Lower leg skin (tissue), 4 donors: ENCODE measurements around the gene PCDHGA4. TPM values are rescaled to one million over a fixed set of nuclear protein-coding genes. Genes with fewer than 3 reads are reported as not detected.
A peak's percentile ranks its signal among the peaks of the same experiment; 100 is the strongest.
"Not testable (repeated sequence)": the region's sequence is repeated elsewhere in the genome, so short reads cannot be mapped to it uniquely, and the experiment has no call there.

Source experiments
- DNase-seq, 2 donors: peaks; one replicate each; pipeline ENCODE4 v3.0.0-alpha.2; 2019; ENCODE audit warnings: low spot score in 2 of 2
- H3K4me3 ChIP-seq: fragments of 200-600 bp; sonication (generic); 2 replicates; pipeline ENCODE4 v1.5.1; 2017; ENCODE audit warnings: mild to moderate bottlenecking, low read depth; ENCODE audit not compliant: poor library complexity, severe bottlenecking
- CTCF ChIP-seq, 3 donors: fragments of 450-650 bp; IDR thresholded peaks; one replicate each; pipeline ENCODE4 v1.5.1; 2016; ENCODE audit warnings: antibody characterized with exemption in 3 of 3, mild to moderate bottlenecking in 3 of 3, moderate library complexity in 2 of 3
- POLR2A ChIP-seq, 2 donors: fragments of 450-650 bp; IDR thresholded peaks; one replicate each; pipeline ENCODE4 v1.6.1; 2016 to 2017; ENCODE audit warnings: antibody characterized with exemption in 2 of 2, mild to moderate bottlenecking in 1 of 2, moderate library complexity in 1 of 2
- WGBS, 2 donors: methylation state at CpG; one replicate each; pipeline ENCODE4 v1.1.5; 2018; 5-methylcytosine and 5-hydroxymethylcytosine counted together
- intact Hi-C: fragments of 100-400 bp; cut with DNase I; formaldehyde crosslinking; loops from one replicate; pipeline ENCODE4 v1.15.0; 2023; ENCODE audit warnings: low total_unique reads
- total RNA-seq, 4 donors: library from RNA; depleted of rRNA; stranded (reverse); fragments of >200 nt; gene quantifications; one replicate each; pipeline ENCODE4 v1.1.0, GENCODE V29; 2016

Gene PCDHGA4
- total RNA-seq, 4 donors from 2014 or later: 0.25 to 4.3 (median 2.4) TPM

- no peak for TF ChIP-seq CTCF (IDR thresholded peaks at IDR 0.05)
- TF ChIP-seq POLR2A (IDR thresholded peaks at IDR 0.05): no peak
- 7 to 15% methylated on average over 27 of the region's 27 CpGs for WGBS, 2 donors
- H3K4me3 ChIP-seq: peak within 1 kb of the TSS; percentile 14
- intact Hi-C loops: no loop called here
- DNase-seq: no peak
These were observed 16.1 kb upstream of the PCDHGA4 start, which contains the start of gene PCDHGA2 for GRCh38 chr5:141338538-141339306. PCDHGA2 (plus strand) TSS chr5:141338760.

DNA sequence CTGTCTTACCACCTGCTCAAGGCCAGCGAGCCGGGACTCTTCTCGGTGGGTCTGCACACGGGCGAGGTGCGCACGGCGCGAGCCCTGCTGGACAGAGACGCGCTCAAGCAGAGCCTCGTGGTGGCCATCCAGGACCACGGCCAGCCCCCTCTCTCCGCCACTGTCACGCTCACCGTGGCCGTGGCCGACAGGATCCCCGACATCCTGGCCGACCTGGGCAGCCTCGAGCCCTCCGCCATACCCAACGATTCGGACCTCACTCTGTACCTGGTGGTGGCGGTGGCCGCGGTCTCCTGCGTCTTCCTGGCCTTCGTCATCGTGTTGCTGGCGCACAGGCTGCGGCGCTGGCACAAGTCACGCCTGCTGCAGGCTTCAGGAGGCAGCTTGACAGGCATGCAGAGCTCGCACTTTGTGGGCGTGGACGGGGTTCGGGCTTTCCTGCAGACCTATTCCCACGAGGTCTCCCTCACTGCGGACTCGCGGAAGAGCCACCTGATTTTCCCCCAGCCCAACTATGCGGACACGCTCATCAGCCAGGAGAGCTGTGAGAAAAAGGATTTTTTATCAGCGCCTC is 14.0 kb upstream of the PCDHGA4 start:
- DNase-seq, intact Hi-C loops, H3K4me3 ChIP-seq: not testable (repeated sequence)
- WGBS, 2 donors: 41 to 66% methylated on average over 27 to 39 of the region's 45 CpGs

GRCh38 chr5:141342773-141343172 is 12.0 kb upstream of the PCDHGA4 start:
- intact Hi-C loops: no loop called here
- WGBS, 2 donors: 18 to 22% methylated on average over 1 of the region's 1 CpG
- no peak for TF ChIP-seq POLR2A (IDR thresholded peaks at IDR 0.05)
- no peak for TF ChIP-seq CTCF (IDR thresholded peaks at IDR 0.05)
- DNase-seq: no peak
- no peak overlapping the region for H3K4me3 ChIP-seq

DNA sequence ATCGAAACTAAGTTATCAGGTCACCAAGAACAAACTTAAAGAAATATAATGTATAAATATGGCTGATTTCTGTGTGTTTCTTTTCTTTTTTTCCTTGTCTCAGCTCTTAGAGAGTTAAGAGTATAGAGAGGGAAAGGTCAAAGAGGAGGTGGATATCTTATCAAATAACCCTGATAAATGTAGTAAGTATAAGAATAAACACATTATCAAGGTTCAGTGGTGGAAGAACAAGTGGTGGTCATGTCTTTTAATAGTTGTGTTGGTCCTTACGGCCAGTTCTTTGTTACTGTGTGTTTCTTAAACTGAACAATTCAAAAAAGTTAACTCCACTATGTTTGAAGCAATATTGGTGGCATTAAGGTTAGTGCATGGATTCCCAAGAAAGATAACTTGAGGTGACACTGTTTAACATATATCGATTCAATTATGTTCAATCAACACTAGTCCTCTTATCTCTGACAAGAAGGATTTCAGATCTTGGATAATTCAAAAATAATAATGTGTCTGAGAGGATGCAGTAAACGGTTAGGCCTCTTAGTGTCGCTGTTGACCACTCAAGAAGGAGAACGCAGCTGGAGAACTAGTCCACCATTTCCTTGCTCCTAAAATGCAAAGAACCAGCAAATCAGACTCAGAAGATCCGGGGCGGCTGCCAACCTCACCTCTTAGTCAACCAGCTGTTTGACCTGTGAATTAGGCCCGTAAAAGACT is 11.4 kb upstream of the PCDHGA4 start, which contains the start of gene PCDHGA3:
TSS of gene PCDHGA3 (plus strand) at position 588 of the 711 bp plus-strand sequence. CDS start 205 bp downstream, outside the sequence.
- TF ChIP-seq CTCF (IDR thresholded peaks at IDR 0.05) (no peak), POLR2A (IDR thresholded peaks at IDR 0.05) (no peak)
- WGBS, 2 donors: 23 to 31% methylated on average over 9 of the region's 9 CpGs
- H3K4me3 ChIP-seq: no peak within 1 kb of the TSS
- no peak for DNase-seq
- intact Hi-C loops: no loop called here

GRCh38 chr5:141343953-141344463 is 10.8 kb upstream of the PCDHGA4 start:
- TF ChIP-seq CTCF (IDR thresholded peaks at IDR 0.05): no peak
- TF ChIP-seq POLR2A (IDR thresholded peaks at IDR 0.05): no peak
- WGBS, 2 donors: 24 to 26% methylated on average over 31 of the region's 31 CpGs
- intact Hi-C loops: no loop called here
- no peak for DNase-seq
- H3K4me3 ChIP-seq: no peak overlapping the region

GRCh38 chr5:141345327-141345726 is 9.5 kb upstream of the PCDHGA4 start:
- no peak for DNase-seq
- H3K4me3 ChIP-seq: no peak overlapping the region
- 36% methylated on average over 20 of the region's 20 CpGs for WGBS, 2 donors
- intact Hi-C loops: no loop called here
- TF ChIP-seq POLR2A (IDR thresholded peaks at IDR 0.05) (no peak), CTCF (IDR thresholded peaks at IDR 0.05) (no peak)

- DNase-seq, H3K4me3 ChIP-seq, intact Hi-C loops: not testable (repeated sequence)
- 50 to 60% methylated on average over 12 to 20 of the region's 35 CpGs for WGBS, 2 donors
These were observed 8.8 kb upstream of the PCDHGA4 start for GRCh38 chr5:141346017-141346416.
